AG04450 (cell line): ENCODE data around the gene MBTPS1. TPM values are rescaled to one million over a fixed set of nuclear protein-coding genes. Genes with fewer than 3 reads are reported as not detected.

Experiments
- CTCF ChIA-PET: fragments of 300-600, 350-600 bp; formaldehyde crosslinking; extraction: SDS; loops from one replicate; lab custom pipeline; 2022; ENCODE audit warnings: antibody characterized with exemption, inconsistent platforms; lab: Charles Lee
- POLR2A ChIA-PET: fragments of 350-600 bp; formaldehyde crosslinking; extraction: SDS; loops from one replicate; lab custom pipeline; 2021; ENCODE audit warnings: antibody characterized with exemption, inconsistent platforms; lab: Yijun Ruan, JAX
- DNase-seq: peaks from one replicate; pipeline ENCODE4 v3.0.0-alpha.2; 2011; ENCODE audit warnings: low read depth, low spot score
- H3K27ac ChIP-seq: one replicate; pipeline ENCODE4 v1.5.1; 2012; ENCODE audit warnings: low read depth, low read length, control low read depth
- H3K27me3 ChIP-seq: one replicate; pipeline ENCODE4 v1.6.0; 2012; ENCODE audit warnings: low read length; ENCODE audit not compliant: control insufficient read depth, insufficient read depth
- H3K4me3 ChIP-seq: 2 replicates; pipeline ENCODE4 v1.5.1; 2011; ENCODE audit warnings: mild to moderate bottlenecking, low read depth, low read length, control low read depth
- H3K9me3 ChIP-seq: 2 replicates; pipeline ENCODE4 v1.5.1; 2012; ENCODE audit warnings: low read length; ENCODE audit not compliant: control insufficient read depth, insufficient read depth
- CTCF ChIP-seq: IDR thresholded peaks from 2 replicates; pipeline ENCODE4 v1.5.1; 2011; ENCODE audit warnings: low read depth, low read length, control low read depth, inconsistent platforms
- polyA plus RNA-seq: library from polyadenylated mRNA; depleted of rRNA; stranded (reverse); fragments of >200 nt; gene quantifications from 2 replicates; pipeline ENCODE4 v1.2.3, GENCODE V29; 2011

Gene MBTPS1
- polyA plus RNA-seq, 1 experiment, result 116 TPM

DNA sequence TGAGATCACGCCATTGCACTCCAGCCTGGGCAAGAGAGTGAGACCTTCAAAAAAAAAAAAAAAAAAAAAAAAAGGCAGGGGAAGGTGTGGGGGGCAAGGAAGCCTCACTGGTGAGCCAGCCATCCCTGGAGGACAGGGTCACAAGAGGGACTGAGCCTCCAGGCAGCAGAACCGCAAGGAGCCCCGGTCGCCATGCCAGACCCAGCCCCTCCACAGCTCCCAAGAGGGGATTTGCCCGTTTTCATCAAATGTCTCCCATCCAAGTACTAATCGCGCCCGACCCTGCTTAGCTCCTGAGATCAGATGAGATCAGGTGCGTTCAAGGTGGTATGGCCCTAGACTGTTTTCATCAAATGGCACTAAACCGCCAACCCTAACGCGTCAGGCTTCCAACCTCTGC is 77.0 kb downstream of the MBTPS1 start:
- H3K27ac ChIP-seq, result no peak overlapping the region
- peaks cover 67% of the 10 kb centered on the region for H3K27me3 ChIP-seq
- H3K4me3 ChIP-seq, result no peak overlapping the region
- ChIA-PET POLR2A (no interaction called here), CTCF (interaction anchor here (1.2 kb wide), 2 partner anchors 45 to 83 kb away, joined by 3 read pairs; no protein-coding TSS in a partner anchor)
- peaks cover 10% of the 10 kb centered on the region for H3K9me3 ChIP-seq
- DNase-seq, result no peak
- no peak for TF ChIP-seq CTCF

DNA sequence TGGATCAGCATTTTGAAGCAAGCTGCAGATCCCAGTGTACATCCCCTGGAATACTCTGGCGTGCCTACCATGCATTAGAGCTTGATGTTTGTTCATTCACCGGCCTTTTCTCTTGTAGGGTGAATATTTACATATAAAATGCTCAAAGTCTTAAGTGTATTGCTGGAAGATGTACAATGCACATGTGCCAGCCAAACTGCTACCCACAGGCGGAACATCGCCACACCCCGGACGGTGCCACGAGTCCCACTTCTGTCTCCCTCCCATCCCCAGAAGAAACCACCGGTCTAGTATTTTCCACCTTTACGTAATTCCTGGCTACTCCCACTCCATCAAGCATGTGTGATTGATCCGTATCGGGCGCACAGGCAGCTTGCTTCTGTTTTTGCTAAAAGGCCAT is 78.3 kb downstream of the MBTPS1 start:
- Histone ChIP-seq H3K27me3 (peaks cover 55% of the 10 kb centered on the region), H3K4me3 (no peak overlapping the region), H3K27ac (no peak overlapping the region), H3K9me3 (peaks cover 10% of the 10 kb centered on the region)
- CTCF ChIA-PET, result interaction anchor here (1.3 kb wide), 1 partner anchor 28 kb away, joined by 6 read pairs; no protein-coding TSS in a partner anchor
- POLR2A ChIA-PET, result no interaction called here
- DNase-seq, result no peak
- TF ChIP-seq CTCF, result no peak

DNA sequence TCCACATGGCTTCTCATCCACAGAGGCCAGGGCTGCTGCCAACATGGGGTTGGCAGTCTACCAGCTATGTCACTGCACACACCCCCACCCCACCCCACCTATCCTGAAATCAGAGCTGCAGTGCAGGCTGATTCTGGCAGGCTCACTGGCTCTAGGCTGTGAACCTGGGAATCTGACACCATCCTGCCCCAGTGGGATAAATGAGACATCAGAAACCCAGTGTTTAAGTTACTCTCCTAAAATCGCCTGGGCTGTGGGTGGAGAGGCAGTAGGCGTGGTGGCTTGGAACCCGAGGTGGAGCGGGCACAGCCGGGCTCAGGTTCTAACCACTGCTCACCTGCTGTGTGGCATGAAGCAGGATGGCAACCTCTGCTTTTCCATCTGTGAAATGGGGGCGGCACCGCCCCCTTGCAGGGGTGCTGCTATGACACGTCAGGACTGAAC is 79.7 kb downstream of the MBTPS1 start:
- no peak for DNase-seq
- Histone ChIP-seq H3K27ac (no peak overlapping the region), H3K9me3 (peaks cover 10% of the 10 kb centered on the region), H3K4me3 (no peak overlapping the region), H3K27me3 (peaks cover 43% of the 10 kb centered on the region)
- POLR2A ChIA-PET, result no interaction called here
- TF ChIP-seq CTCF, result no peak
- CTCF ChIA-PET, result no interaction called here

GRCh38 chr16:84036131-84036530 is 80.6 kb downstream of the MBTPS1 start:
- Histone ChIP-seq H3K27ac (no peak overlapping the region), H3K4me3 (no peak overlapping the region), H3K9me3 (peaks cover 10% of the 10 kb centered on the region), H3K27me3 (peaks cover 35% of the 10 kb centered on the region)
- TF ChIP-seq CTCF, result no peak
- CTCF ChIA-PET, result no interaction called here
- POLR2A ChIA-PET, result no interaction called here
- DNase-seq, result no peak

- TF ChIP-seq CTCF, result no peak
- Histone ChIP-seq H3K9me3 (peaks cover 10% of the 10 kb centered on the region), H3K4me3 (no peak overlapping the region), H3K27ac (no peak overlapping the region), H3K27me3 (peaks cover 34% of the 10 kb centered on the region)
- no peak for DNase-seq
- ChIA-PET POLR2A (no interaction called here), CTCF (interaction anchor here (1.1 kb wide), 1 partner anchor 31 kb away, joined by 4 read pairs; no protein-coding TSS in a partner anchor)
Measured at GRCh38 chr16:84034516-84034915, 82.2 kb downstream of the MBTPS1 start.
